ENCODE results near the gene EPS15.
"Not testable (repeated sequence)": the region's sequence is repeated elsewhere in the genome, so short reads cannot be mapped to it uniquely, and the experiment has no call there.

Gene EPS15

GRCh38 chr1:51329443-51330325, 189.4 kb downstream of the EPS15 start:
- no peak for DNase-seq

GRCh38 chr1:51328926-51329325, 190.1 kb downstream of the EPS15 start:
- DNase-seq: no peak

GRCh38 chr1:51328279-51328678, 190.8 kb downstream of the EPS15 start:
- DNase-seq: no peak

- DNase-seq: no peak
Observed at GRCh38 chr1:51327386-51327785, 191.7 kb downstream of the EPS15 start.

DNA sequence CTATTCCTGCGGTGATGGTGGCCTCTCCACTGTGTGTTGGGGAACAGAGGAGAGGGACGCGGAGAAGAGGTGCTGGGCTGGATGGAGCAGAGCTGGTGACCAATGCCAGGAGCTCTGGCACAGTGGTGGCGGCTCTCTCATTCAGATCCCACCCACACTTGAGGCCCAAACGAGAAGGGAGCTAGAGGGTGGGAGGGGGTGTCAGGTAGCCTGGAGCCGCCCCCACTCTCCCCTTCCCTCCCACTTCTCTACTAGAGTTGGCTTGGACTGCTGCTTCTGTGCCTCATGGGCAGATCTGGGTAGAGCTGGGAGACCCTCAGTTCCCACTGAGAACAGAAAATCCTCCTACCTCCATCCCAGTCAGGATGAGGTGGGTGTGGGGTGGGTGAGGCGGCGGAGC, 192.2 kb downstream of the EPS15 start:
- DNase-seq: no peak

DNA sequence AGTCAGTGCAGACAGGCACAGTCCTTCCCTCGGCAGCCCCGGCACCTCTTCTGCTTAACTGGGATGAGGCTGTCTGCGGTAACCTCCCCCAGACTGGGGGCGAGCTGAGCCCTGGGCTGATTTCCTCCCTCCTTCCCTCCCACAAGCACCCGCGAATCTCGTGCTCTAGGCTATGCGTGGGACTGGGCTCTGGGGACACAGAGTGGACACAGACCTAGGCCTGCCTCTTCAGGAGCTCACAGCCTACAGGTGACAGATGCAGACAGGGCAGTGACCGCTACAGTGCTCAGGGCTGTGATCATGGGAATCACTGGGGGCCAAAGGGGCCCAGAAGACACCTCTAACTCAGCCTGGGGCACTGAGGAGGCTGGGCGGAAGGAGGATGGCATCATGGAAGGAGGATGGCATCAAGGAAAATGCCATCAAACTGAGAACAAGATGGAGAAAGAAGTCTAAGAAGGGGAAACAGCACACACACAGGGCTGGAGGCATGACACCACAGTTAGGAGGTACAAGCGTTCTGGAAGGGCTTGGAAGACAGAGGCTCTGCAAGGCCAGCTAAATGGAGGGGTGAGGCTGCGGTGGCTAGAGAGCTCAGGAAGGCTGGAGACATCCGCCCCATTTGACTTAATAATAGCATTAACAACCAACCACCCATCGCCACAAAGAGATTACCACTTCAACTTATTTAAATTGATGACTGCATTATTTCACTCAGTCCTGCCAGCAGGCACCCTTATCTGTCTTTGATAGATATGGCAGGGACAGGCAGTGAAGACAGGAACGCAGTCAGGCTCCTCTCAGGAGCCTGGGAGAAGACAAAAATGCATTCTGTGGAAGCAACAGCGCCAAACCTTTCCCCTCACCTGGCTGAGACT, 192.9 kb downstream of the EPS15 start:
- no peak for DNase-seq

DNA sequence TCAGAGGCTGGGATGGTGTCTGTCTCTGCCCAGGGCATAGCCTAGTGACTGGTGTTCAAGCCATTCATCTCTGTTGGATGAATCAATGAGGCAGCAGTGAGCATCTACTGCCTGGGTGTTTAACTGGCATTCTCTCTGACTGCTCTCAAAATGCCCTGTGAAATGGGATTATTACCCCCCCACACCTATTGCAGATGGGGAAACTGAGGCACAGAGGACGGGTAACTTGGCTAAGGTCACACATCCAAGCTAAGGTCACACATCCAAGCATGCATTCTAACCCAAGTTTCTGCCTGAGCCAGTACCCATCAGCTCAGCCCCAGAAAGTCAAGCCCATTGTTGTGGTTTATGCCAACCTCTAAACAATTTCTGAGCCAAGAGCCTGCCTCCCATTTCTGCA, 193.7 kb downstream of the EPS15 start:
- no peak for DNase-seq

- DNase-seq: not testable (repeated sequence)
Observed at GRCh38 chr1:51325011-51325385, 194.1 kb downstream of the EPS15 start.

DNA sequence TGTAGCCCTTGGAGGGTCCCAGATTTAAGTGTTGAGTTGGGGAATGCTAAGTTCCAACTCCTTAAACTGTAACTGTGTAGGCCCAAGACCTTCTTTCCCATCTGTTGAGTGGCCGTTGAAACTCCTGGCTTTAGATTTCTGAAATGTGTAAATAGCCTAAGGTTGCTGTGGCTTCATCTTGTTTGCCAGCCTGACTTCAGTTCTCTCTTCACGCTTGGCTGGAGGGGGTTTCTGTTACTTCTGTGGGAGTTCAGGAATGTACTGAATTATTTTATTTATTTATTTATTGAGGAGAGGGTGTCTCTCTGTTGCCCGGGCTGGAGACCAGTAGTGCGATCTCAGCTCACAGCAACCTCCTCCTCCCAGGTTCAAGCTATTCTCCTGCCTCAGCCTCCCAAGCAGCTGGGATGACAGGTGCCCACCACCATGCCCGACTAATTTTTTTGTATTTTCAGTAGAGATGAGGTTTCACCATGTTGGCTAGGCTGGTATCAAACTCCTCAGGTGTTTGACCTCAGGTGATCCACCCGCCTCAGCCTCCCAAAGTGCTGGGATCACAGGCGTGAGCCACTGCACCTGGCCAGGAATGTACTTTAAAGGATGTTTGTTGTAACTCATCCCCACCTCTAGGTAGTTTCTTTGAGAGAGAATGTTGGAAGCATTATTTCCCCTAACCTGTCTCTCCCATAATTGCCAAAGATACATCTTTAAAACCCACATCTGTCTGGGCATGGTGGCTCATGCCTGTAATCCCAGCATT, 194.6 kb downstream of the EPS15 start:
- DNase-seq: no peak

DNA sequence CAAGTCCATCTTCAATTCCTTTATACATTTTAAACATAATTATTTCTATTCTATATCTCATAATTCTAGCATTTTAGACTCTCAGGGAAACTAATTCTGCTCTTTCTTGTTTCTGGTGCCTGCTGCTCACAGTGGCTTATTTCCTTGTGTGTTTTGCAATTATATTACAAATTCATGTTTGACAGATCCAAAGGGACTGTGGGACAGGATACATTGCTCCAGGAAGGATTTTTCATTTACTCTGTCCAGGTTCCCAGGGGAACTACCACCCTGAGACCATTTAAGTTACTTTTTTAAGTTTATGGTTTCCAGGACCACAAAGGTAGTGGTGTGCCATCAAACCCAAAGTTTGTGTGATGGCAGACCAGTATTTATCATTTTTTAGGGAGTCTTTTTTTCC, 195.3 kb downstream of the EPS15 start:
- no peak for DNase-seq

DNA sequence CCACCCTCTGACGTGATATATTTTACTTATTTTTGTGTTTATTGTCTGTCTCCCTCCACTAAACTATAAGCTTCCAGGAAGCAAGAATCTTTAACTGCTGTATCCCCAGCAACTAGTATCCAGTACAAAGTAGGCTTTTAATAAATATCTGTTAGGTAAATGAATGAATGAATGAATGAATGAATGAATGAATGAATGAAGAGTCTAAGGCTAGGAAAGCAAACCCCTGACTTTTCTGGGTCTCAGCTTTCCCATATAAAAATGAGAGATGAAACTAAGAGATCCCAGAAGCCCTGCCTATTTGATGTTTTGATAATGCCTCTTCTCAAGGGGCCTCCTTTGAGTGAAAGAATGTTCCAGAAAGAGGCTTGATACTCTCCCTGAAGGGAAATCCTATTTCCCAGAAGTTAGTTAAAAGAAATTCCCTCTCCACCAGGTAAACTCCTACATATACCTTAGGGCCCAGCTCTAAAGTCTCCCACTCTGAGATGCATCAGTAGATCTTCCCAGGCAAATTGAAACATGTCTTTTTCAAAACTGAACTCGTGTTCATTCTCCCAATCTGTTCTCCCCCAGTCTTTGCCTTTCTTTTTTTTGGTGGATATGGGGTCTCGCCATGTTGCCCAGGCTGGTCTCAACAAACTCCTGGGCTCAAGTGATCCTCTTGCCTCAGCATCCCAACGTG, 196.5 kb downstream of the EPS15 start:
- no peak for DNase-seq

- no peak for DNase-seq
Observed at GRCh38 chr1:51321924-51322280, 197.2 kb downstream of the EPS15 start.

GRCh38 chr1:51320967-51321923, 197.8 kb downstream of the EPS15 start:
- DNase-seq: no peak

DNA sequence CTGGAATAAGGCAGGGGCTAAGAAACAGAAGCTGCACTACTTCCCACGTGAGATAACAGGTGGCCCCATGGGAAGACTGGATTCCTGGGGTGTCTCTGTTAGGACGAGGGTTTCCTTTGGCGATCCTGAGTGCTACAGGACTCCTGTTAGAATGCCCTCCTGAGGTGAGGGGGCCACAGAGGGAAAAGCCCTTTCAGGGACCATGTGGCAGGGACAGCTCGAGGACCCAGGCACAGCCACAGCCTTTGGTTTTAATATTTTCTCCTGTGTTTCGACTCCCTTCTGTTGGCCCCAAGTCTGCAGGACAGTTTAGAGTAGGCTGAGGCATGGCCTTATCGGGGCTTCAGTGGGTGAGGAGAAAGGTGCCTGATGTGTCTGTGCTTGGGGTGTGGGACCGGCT, 201.3 kb downstream of the EPS15 start:
- DNase-seq: no peak

DNA sequence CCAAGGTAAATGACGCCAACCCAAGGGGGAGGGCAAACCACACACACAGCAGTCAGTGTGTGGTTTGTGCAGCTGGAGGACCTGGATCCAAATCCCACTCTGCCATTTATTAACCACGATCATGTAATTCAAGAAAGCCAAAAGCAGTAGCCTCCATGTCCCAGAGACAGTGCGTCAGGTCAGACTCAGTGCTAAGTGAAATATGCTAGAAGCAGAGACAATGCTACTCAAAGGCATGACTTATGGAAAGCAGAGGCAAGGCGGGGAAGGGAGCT, 202.3 kb downstream of the EPS15 start:
- DNase-seq: no peak

- DNase-seq: no peak
Observed at GRCh38 chr1:51316113-51316845, 202.8 kb downstream of the EPS15 start.

DNA sequence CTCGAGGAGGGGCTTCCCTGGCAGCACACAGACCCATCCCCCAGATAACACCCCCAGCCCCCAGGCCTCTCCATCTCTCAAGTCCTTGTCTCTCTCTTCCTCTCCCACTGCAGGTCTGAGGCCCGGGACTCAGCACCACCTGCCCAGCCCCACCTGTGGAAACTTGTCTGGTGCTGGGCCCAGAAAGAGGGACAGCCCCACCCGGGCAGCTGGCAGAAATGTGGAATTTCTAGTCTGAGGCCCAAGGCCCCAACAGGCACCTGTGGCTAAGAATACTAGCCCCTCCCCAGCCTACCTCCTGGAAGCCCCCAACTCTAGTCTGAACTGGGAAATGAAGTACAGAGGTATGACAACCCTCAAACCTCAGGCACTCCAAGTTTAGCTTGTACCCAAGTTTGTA, 204.1 kb downstream of the EPS15 start:
- no peak for DNase-seq

DNA sequence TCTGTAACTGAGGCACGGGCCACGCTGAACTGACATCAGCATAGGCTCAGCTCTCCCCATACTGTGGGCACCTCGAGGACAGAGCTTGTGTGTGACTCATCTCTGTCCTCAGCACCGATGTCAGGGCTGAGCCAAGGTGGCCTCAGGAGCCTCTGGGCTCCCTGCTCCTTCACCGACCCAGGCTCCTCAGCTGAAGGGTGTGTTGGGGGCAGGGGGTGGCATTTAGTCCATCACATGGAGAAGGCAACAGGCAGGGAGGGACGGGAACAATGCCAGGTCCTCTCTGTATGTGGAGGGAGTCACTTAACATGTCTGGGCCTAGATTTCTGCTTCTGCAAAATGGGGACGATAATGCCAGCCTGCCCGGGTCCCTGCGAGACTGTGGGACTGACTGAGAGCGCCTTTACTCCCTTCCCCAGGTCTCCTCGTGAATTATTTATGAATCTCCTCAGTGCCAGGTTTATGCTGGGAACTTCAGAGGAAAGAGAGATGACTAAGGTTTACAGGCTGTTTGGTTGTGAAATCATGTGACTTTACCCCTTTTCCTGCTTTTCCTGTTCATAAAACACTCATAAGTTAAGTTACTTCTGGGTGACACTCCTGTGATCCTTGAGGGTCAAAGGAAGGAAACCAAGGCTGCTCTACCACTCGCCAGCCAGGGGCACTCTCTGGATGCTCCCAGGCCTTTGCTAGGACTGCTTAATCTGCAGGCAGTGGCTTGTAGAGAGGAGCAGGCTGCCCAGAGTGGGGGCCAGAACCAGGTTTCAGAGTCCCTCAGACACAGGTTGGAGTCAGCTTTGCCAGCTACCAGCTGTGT, 204.9 kb downstream of the EPS15 start:
- no peak for DNase-seq

GRCh38 chr1:51313268-51313852, 205.7 kb downstream of the EPS15 start:
- DNase-seq: no peak

DNA sequence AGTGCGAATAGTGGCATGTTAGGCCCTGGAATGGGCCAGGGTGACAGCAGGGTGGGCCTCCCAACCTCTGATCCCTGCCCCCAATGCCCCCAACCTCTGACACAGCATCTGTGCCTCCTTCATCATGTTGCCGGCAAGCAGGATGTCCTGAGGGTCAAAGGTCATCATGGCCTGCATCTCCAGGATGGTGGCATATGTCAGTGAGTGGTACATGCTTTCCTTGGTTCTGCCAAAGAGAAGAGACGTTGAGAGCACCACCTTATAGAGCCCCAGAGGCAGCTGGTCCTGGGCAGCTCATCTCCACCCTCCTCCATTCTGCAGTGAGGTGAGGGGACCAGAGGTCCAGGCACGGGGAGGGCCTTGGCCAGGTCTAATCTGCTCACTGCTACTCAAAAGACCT, 206.3 kb downstream of the EPS15 start:
- no peak for DNase-seq
